Thoracic aorta (tissue), 2 donors: ENCODE data around the gene DFFB. TPM values are rescaled to one million over a fixed set of nuclear protein-coding genes. Genes with fewer than 3 reads are reported as not detected.
"Not testable (repeated sequence)": the region's sequence is repeated elsewhere in the genome, so short reads cannot be mapped to it uniquely, and the experiment has no call there.

Experiments
- ATAC-seq: fragments of 150-250 bp; one replicate; pipeline ENCODE4 v1.8.0; 2017; ENCODE audit warnings: low read depth; ENCODE audit not compliant: insufficient number of reproducible peaks, low FRiP score
- DNase-seq: peaks from one replicate; pipeline ENCODE4 v3.0.0-alpha.2; 2020; ENCODE audit warnings: low spot score
- H3K27ac ChIP-seq, 2 donors: fragments of 200-600 bp; sonication (generic); 1 replicate in 1 of 2; 2 replicates in 1 of 2; pipeline ENCODE4 v1.5.1; 2016; ENCODE audit warnings: mild to moderate bottlenecking in 2 of 2, moderate library complexity in 2 of 2
- H3K27me3 ChIP-seq: fragments of 200-600 bp; sonication (generic); replicated peaks from 2 replicates; pipeline ENCODE4 v1.6.0; 2016; ENCODE audit warnings: mild to moderate bottlenecking; ENCODE audit not compliant: insufficient read depth
- H3K36me3 ChIP-seq: fragments of 200-600 bp; sonication (generic); one replicate; pipeline ENCODE4 v1.5.1; 2016
- H3K4me1 ChIP-seq, 2 donors: fragments of 200-600 bp; sonication (generic); 1 replicate in 1 of 2; 2 replicates in 1 of 2; pipeline versions ENCODE4 v1.5.1 to v1.6.0; 2016; ENCODE audit warnings: low read depth in 2 of 2, mild to moderate bottlenecking in 1 of 2; ENCODE audit not compliant: control insufficient read depth in 1 of 2
- H3K4me3 ChIP-seq: fragments of 200-600 bp; sonication (generic); 2 replicates; pipeline ENCODE4 v1.5.1; 2016; ENCODE audit warnings: mild to moderate bottlenecking
- H3K9me3 ChIP-seq: fragments of 200-600 bp; sonication (generic); 2 replicates; pipeline ENCODE4 v1.5.1; 2016
- CTCF ChIP-seq: fragments of 200-600 bp; sonication (generic); IDR thresholded peaks from one replicate; pipeline ENCODE4 v1.5.1; 2019; ENCODE audit warnings: antibody characterized with exemption
- total RNA-seq, 2 donors: library from RNA; depleted of rRNA; stranded (reverse); fragments of >200 nt; gene quantifications; one replicate each; pipeline versions ENCODE4 v1.1.0 to v1.2.3, GENCODE V29; 2016

Gene DFFB
- 10 to 100 TPM in 1 of 2 donors, 1 to 10 TPM in 1; 7.8 to 20.2 TPM for total RNA-seq

- ATAC-seq = peak; percentile 76
- peak within 1 kb of the TSS; percentile 79 for H3K4me3 ChIP-seq
- H3K27ac ChIP-seq = peak within 1 kb of the TSS; percentile 73 to 86
- no peaks in the 10 kb centered on the region for H3K9me3 ChIP-seq
- no peaks in the 10 kb centered on the region for H3K36me3 ChIP-seq
- no peaks in the 10 kb centered on the region for H3K27me3 ChIP-seq
- TF ChIP-seq CTCF = no peak
- DNase-seq = peak; percentile 55
- H3K4me1 ChIP-seq = peaks cover 13 to 21% of the 10 kb centered on the region in 2 donors
These were observed at the start of gene DFFB, which contains the start of gene CEP104 for GRCh38 chr1:3856923-3857790. Gene DFFB (plus strand): TSS chr1:3857476. CDS start chr1:3857604, 128 bp downstream. Gene CEP104 (minus strand): TSS chr1:3857211. CDS start chr1:3852407, 4,804 bp downstream.

GRCh38 chr1:3807769-3808168, 49.5 kb upstream of the DFFB start:
- Histone ChIP-seq H3K27me3 (no peaks in the 10 kb centered on the region), H3K4me1 (no peaks in the 10 kb centered on the region), H3K27ac (no peak overlapping the region), H3K9me3 (no peaks in the 10 kb centered on the region), H3K4me3 (no peak overlapping the region), H3K36me3 (no peaks in the 10 kb centered on the region)
- no peak for TF ChIP-seq CTCF
- DNase-seq (no peak), ATAC-seq (no peak)

GRCh38 chr1:3809680-3810079, 47.6 kb upstream of the DFFB start:
- Histone ChIP-seq H3K4me3 (no peak overlapping the region), H3K27ac (no peak overlapping the region), H3K4me1 (no peaks in the 10 kb centered on the region), H3K27me3 (no peaks in the 10 kb centered on the region), H3K9me3 (no peaks in the 10 kb centered on the region), H3K36me3 (peaks cover 5% of the 10 kb centered on the region)
- ATAC-seq (no peak), DNase-seq (no peak)
- no peak for TF ChIP-seq CTCF

GRCh38 chr1:3810149-3810761, 47.0 kb upstream of the DFFB start:
- not testable (repeated sequence) for DNase-seq, ATAC-seq, H3K27ac ChIP-seq

GRCh38 chr1:3811595-3811911, 45.7 kb upstream of the DFFB start:
- ATAC-seq (no peak), DNase-seq (no peak)
- TF ChIP-seq CTCF = no peak
- peaks cover 13% of the 10 kb centered on the region for H3K36me3 ChIP-seq
- H3K4me3 ChIP-seq = no peak overlapping the region
- no peaks in the 10 kb centered on the region for H3K27me3 ChIP-seq
- no peaks in the 10 kb centered on the region for H3K9me3 ChIP-seq
- no peaks in the 10 kb centered on the region for H3K4me1 ChIP-seq
- H3K27ac ChIP-seq = no peak overlapping the region

More at GRCh38 chr1:3810149-3810761, 47.0 kb upstream of the DFFB start:
- H3K4me3 ChIP-seq, H3K4me1 ChIP-seq, H3K27me3 ChIP-seq, H3K9me3 ChIP-seq: not testable (repeated sequence)
- peaks cover 10% of the 10 kb centered on the region for H3K36me3 ChIP-seq
